Type B pancreatic cell (in vitro differentiated cells): ENCODE measurements around the gene EMC7. TPM values are rescaled to one million over a fixed set of nuclear protein-coding genes. Genes with fewer than 3 reads are reported as not detected.

Experiments used
- DNase-seq: peaks from one replicate; pipeline ENCODE4 v3.0.0; 2021; ENCODE audit warnings: mixed read lengths; ENCODE audit not compliant: unreplicated experiment; ENCODE audit errors: extremely low spot score
- H3K27ac Mint-ChIP-seq: 2 replicates; pipeline ENCODE4 v1.8.0; 2021; ENCODE audit warnings: mild to moderate bottlenecking, mixed read lengths
- H3K27me3 Mint-ChIP-seq: 2 replicates; pipeline ENCODE4 v1.8.0; 2021; ENCODE audit warnings: mixed read lengths
- H3K36me3 Mint-ChIP-seq: 2 replicates; pipeline ENCODE4 v1.8.0; 2021; ENCODE audit warnings: mixed read lengths
- H3K4me1 Mint-ChIP-seq: one replicate; pipeline ENCODE4 v1.8.0; 2021; ENCODE audit warnings: mixed read lengths; ENCODE audit not compliant: unreplicated experiment
- H3K4me3 Mint-ChIP-seq: 2 replicates; pipeline ENCODE4 v1.8.0; 2021; ENCODE audit warnings: mild to moderate bottlenecking, mixed read lengths
- H3K9me3 Mint-ChIP-seq: 2 replicates; pipeline ENCODE4 v1.8.0; 2021; ENCODE audit warnings: mixed read lengths
- total RNA-seq: library from RNA; stranded (reverse); gene quantifications from 2 replicates; pipeline ENCODE4 v1.2.1, GENCODE V29; 2021; ENCODE audit warnings: low replicate concordance
- TF ChIP-seq, protein P1 (sequence below): fragments of 200-600 bp; sonication (generic); conservative IDR thresholded peaks from 2 replicates; pipeline ENCODE4 v1.5.0; 2021; ENCODE audit warnings: antibody characterized with exemption, mild to moderate bottlenecking

Gene EMC7
- total RNA-seq, 1 donor from 2014 or later: 47.5 TPM

DNA sequence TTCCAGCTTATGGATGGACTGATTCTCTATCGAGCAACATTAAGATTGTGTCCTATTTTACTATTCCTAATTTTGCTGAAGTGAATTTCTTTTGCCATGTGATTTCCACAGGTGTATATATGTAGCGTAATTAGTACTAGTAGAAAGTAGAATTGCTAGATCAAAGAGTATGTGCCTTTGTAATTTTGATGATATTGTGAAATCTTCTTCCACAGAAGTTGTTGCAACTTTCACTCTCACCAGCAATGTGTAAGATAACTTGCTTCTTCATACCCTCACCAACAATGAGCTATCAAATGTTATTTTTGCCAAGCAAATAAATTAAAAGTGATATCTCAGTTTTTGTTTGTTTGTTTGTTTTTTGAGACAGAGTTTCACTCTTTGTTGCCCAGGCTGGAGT lies 5.7 kb upstream of the EMC7 start:
- Mint-ChIP-seq H3K9me3 (no peaks in the 10 kb centered on the region), H3K27ac (no peak overlapping the region), H3K4me1 (peaks cover 3% of the 10 kb centered on the region), H3K36me3 (no peaks in the 10 kb centered on the region), H3K27me3 (no peaks in the 10 kb centered on the region), H3K4me3 (no peak overlapping the region)
- DNase-seq: no peak
- TF ChIP-seq, protein P1, sequence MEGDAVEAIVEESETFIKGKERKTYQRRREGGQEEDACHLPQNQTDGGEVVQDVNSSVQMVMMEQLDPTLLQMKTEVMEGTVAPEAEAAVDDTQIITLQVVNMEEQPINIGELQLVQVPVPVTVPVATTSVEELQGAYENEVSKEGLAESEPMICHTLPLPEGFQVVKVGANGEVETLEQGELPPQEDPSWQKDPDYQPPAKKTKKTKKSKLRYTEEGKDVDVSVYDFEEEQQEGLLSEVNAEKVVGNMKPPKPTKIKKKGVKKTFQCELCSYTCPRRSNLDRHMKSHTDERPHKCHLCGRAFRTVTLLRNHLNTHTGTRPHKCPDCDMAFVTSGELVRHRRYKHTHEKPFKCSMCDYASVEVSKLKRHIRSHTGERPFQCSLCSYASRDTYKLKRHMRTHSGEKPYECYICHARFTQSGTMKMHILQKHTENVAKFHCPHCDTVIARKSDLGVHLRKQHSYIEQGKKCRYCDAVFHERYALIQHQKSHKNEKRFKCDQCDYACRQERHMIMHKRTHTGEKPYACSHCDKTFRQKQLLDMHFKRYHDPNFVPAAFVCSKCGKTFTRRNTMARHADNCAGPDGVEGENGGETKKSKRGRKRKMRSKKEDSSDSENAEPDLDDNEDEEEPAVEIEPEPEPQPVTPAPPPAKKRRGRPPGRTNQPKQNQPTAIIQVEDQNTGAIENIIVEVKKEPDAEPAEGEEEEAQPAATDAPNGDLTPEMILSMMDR: no peak

DNA sequence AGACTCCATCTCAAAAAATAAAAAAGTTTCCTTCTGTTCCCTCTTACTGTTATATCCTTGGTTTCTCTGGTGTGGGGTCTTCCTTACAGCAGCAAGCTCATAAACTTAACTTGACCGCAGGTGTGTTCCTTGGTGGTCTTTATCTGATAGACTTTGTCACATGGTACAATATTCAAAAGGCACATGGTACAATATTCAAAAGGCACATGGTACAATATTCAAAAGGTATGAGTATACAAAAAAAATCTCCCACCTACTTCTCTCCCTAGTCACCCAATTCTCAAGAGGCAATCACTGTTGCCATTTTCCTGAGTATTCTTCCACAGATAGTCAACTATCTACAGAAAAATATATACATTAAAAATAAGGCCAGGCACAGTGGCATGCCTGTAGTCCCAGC lies 4.8 kb upstream of the EMC7 start:
- no peak for DNase-seq

DNA sequence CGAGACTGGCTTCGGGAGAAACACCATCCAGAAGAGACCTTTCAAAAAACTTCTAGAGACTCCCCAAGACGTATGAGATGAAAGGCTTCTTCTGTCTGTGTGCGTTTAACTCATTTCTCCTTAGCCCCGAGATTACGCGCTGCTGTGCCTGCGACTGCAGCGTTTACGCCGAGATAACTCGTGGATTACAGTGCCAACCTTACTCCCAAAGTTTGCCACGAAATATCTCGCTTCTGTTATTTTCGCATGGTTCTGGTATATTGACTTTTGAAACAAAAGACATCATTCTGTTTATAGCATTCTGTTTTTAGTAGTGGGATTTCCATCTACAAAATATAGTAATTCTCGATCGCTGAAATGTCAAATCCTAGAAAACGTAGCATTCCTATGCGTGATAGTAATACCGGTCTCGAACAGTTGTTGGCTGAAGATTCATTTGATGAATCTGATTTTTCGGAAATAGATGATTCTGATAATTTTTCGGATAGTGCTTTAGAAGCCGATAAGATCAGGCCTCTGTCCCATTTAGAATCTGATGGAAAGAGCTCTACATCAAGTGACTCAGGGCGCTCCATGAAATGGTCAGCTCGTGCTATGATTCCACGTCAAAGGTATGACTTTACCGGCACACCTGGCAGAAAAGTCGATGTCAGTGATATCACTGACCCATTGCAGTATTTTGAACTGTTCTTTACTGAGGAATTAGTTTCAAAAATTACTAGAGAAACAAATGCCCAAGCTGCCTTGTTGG lies 688 bp upstream of the EMC7 start:
- DNase-seq: no peak
- no peaks in the 10 kb centered on the region for H3K27me3 Mint-ChIP-seq
- peak overlapping the region; percentile 97 for H3K4me3 Mint-ChIP-seq
- peak overlapping the region; percentile 98 for H3K27ac Mint-ChIP-seq
- H3K9me3 Mint-ChIP-seq: no peaks in the 10 kb centered on the region
- peaks cover 4% of the 10 kb centered on the region for H3K36me3 Mint-ChIP-seq
- peaks cover 16% of the 10 kb centered on the region for H3K4me1 Mint-ChIP-seq
- TF ChIP-seq, protein P1: no peak

More for the DNA sequence above, 4.8 kb upstream of the EMC7 start:
- Mint-ChIP-seq H3K36me3 (peaks cover 4% of the 10 kb centered on the region), H3K4me3 (no peak overlapping the region), H3K27ac (no peak overlapping the region), H3K9me3 (no peaks in the 10 kb centered on the region), H3K4me1 (peaks cover 12% of the 10 kb centered on the region), H3K27me3 (no peaks in the 10 kb centered on the region)
- TF ChIP-seq, protein P1: no peak

DNA sequence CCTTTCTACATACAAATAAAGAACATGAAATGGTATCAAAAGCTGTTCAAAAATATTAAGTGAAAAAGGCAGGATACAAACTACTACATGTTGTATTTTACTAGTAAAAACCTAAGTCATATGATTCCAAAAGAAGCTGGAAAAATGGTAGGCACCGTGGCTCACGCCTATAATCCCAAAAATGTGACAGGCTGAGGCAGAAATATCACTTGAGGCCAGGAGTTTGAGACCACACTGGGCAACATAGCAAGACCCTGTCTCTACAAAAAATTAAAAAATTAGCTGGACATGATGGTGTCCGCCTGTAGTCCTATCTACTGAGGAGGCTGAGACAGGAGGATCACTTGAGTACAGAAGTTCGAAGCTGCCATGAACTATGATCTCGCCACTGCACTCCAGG lies 1.7 kb downstream of the EMC7 start:
- no peaks in the 10 kb centered on the region for H3K9me3 Mint-ChIP-seq
- TF ChIP-seq, protein P1: no peak
- no peak for DNase-seq
- no peaks in the 10 kb centered on the region for H3K27me3 Mint-ChIP-seq
- H3K36me3 Mint-ChIP-seq: peaks cover 7% of the 10 kb centered on the region
- peak overlapping the region; percentile 18 for H3K27ac Mint-ChIP-seq
- H3K4me1 Mint-ChIP-seq: peaks cover 16% of the 10 kb centered on the region
- peak overlapping the region; percentile 97 for H3K4me3 Mint-ChIP-seq

DNA sequence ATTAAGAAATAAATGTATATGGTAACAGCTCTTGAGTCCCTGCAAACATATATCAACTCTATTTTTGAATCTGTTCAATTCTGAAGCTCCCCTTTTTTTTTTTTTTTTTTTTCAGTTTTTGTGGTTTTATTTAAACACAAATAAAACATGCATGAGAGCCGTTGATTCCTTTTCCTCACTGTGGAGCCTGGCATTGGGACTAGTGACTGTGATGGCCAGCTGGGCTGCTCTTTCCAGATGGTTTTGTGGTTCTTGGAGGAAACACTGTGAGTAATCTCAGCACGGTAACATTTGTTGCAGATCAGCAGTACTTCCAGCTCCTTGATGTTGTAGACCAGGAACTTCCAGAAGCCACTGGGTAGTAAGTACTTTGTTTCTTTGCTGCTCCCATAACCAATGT lies 15.9 kb downstream of the EMC7 start:
- no peak overlapping the region for H3K4me3 Mint-ChIP-seq
- no peak overlapping the region for H3K27ac Mint-ChIP-seq
- peaks cover 21% of the 10 kb centered on the region for H3K36me3 Mint-ChIP-seq
- H3K27me3 Mint-ChIP-seq: no peaks in the 10 kb centered on the region
- DNase-seq: no peak
- TF ChIP-seq, protein P1: no peak
- no peaks in the 10 kb centered on the region for H3K9me3 Mint-ChIP-seq
- H3K4me1 Mint-ChIP-seq: no peaks in the 10 kb centered on the region
